ENCODE results near the gene FCN3. TPM values are rescaled to one million over a fixed set of nuclear protein-coding genes. Genes with fewer than 3 reads are reported as not detected.

Gene FCN3
- total RNA-seq, 1 experiment from 2014 or later, result not detected

DNA sequence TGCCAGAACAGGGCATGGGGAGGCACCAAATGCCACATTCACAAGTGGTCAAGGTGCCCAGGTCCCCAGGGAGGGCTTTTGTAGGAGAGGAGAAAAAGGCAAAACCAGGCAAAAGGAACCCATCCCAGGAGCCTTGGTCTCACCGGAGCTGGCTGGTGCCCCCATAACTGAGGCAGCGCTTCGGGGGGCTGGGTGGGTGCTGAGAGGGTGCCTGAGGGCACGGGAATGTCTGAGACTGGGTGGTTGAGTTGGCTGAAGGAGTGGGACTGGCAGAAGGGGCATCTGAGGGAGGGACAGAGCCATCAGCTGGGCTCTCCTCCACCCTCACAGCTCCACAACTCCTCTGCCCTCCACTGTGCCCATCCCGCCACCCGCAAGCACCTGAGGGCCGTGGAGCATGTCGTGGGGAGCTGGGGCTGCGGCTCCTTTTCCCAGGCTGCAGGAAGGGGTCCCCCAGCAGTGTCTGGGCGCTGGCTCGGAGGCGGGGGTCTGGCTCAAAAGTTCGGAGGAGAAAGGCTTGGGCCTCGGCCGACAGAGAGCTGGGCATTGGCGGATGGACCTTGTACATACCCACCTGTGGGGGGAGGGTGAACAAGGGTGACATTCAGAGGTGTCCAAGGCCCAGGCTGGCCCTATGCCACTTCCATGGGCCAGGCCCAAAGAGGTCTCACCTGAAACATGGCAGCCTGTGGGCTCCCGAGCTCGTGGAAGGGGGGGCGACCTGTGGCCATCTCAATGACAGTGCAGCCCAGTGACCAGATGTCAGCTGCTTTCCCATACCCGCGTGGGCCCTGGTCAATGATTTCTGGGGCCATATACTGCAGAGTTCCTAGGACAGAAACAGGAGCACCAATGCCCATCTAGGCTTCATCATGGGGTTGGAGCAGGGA is 16.3 kb downstream of the FCN3 start:
- no peak for DNase-seq (ENCODE audit: low read depth)

DNA sequence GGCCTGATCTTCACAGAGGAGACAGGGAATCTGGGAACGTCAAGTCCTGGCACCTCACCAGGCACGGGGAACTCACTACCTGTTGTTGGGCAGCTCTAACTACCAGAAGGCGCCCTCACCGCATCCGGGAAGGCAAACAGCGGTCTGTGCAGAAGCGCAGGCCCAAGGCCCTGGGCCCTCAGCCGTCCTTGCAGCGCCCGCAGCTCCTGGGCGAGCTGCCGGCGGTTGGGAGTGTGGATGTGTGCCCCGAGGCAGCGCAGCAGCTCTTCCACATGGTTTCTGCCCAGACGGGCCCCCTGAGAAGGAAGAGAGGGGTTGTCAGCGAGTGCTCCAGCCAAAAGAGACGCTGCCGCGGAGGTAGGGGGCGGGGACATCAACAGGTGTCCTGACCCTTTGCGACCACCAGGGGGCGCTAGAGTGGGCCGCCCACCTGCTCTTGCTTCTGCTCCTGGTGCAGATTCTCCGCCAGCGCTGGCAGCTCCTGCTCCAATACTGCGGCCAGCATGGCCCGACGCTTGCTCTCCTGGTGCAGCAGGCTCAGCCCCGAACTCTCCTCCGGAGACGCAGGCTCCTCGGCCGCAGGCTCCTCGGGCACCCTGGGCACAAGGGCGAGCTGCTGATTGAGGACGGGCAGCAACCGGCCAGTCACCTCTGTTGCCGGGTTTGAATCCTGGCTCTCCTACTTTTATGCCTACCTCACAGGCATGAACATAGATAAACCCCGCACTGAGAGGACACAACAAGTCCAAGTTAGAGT is 17.2 kb downstream of the FCN3 start:
- no peak for DNase-seq (ENCODE audit: low read depth)

DNA sequence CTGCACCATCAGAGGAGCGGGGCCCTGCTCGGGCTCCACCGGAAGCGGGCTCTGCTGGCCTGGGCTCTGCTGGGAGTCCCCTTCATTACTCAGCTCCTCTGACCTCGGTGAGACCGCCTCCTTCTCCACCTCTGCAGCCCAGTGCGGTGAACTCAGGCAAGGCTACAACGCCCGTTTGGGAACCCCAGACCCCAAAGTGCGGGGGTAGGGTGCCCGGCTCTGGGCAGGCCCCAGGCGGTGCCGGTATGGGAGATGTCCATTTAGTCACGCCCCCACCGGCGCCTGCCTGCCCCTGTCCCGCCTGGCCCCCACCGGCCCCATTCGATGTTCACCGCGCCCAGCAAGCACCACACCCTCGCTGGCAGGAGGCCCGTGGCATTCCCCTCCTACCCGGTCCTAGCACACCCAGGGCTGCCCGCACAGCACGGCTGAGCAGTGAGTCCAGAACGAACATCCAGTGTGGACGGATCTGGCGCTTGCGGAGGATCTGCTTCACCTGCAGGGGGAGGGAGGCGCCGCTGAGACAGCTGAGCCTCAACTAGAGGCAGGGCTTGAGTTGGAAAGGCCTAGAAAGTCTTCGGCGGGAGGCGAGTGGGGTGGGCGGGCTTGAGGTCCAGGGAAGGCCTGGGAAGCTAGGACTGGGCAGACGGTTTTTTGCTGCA is 17.9 kb downstream of the FCN3 start:
- no peak for DNase-seq (ENCODE audit: low read depth)

DNA sequence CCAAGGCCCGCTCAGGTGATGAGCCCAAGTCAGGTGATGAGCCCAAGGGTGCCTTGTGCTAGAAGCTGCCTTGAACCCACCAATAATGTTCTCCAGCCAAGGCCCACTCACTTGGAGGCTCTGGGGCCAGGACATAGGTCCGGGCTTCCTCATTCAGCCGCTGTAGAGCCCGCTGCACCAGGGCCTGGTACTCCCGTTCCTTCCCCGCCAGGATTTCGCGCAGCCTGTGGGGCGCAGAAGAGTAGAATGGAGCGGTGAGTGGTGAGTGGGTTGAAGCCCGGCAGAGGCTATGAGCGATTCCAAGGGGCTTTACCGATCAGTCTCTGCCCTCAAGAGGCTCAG is 18.4 kb downstream of the FCN3 start:
- no peak for DNase-seq (ENCODE audit: low read depth)

DNA sequence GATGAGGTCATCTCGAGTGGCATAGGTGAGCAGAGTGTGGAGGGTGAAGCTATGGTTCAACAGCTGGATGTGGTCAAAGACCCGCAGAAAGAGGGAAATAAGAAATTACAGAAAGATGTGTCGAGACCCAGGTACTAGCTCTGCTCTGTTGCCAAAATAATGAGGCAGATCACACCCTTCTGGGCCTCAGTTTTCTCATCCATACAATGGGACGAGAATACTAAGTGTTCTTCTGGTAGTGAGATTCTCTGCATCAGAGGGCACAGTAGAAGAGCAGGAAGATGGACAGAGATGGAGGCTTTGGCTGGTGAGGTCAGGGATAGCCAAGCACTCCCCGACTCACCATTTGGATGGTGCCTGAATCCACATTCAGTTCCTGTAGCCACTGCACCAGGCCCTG is 18.9 kb downstream of the FCN3 start:
- no peak for DNase-seq (ENCODE audit: low read depth)

DNA sequence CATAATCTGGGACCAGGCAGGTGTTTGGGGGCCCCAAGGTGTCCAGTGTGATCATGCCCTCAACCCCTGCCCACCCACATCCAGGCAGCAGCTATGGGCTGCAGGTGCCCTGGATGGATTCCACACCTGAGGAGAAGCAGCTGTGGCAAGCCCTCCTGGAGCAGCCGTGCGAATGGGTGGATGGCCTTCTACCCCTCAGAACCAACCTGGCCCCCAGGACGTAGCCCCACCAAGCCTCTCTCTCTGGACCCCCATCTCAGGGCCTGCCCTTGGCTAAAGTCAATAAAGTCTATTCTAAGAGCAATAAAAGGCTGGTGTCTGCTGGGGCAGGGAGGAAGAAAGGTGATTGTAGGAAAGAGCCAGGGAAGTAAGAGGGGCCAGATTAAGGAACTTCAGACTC is 21.0 kb downstream of the FCN3 start:
- DNase-seq (ENCODE audit: low read depth), result no peak

DNA sequence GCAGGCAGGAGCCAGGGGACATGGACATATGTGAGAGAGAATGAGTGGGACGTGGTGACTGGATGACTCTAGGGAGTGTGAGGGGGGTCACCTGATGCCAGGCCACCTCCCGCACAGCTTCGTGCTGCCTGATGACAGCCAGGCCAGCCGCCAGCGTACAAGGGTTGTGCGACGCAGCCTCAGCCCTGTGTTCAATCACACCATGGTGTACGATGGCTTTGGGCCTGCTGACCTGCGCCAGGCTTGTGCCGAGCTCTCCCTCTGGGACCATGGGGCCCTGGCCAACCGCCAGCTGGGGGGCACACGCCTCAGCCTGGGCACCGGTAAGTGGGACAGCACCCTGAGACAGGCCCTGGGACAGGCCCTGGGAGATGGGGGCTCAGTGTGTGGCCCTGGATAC is 21.5 kb downstream of the FCN3 start:
- DNase-seq (ENCODE audit: low read depth), result no peak

DNA sequence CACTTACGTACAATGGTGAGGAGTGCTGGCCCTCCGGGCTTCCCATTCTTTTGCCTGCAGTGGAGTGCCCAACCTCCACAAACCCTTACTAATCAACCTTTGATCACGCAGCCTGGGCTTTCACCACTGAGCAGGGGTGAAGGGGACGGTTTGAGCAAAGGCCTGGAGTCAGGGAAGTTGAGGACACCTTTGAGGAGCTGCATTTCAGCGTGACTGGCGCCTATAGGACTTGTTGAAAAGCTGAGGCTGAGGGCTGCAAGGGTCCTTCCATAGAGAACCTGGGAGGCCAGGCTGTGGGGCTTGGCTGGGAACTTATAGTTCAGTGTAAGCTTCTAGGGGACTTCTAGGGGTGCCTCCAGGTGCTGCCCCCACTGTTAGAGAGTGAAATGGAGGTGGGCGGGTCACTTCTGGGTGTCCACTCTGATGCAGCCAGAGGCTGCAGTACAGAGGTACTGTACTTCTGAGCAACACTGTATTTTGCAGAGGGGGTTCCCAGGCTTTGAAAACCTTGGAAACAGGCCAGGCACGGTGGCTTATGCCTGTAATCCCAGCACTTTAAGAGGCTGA is 23.0 kb downstream of the FCN3 start:
- no peak for DNase-seq (ENCODE audit: low read depth)

DNA sequence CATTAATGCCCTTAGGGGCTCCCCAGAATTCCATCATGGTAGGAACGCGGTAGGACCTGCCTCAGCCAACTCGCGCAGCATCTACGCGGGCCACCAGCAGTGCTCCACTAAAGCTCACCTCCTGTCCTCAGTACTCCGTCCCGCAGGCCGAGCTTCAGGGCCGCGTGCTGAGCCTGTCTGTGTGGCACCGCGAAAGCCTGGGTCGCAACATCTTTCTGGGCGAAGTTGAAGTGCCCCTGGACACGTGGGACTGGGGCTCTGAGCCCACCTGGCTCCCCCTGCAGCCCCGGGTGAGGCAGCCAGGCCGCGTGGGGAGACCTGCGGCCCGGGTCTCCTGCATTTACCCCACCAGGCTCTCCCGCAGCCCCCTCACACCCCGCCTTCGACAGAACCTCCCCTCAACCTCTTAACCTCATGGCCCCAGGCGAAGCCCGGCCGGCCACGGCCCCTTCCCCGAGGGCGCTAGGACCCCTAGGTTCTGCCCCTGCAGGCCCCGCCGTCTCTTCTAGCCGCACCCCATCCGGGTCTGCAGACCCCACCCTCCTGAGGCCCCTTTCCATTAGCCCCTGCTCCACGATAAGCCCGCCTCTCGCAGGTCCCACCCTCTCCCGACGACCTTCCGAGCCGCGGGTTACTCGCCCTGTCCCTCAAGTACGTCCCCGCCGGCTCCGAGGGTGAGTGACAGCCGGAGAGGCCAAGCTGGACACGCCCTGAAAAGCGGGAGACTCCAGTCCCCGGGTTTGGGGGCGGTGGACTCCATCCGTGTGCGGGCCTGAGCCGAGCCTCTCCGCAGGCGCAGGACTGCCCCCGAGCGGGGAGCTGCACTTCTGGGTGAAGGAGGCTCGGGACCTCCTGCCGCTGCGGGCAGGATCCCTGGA is 23.7 kb downstream of the FCN3 start:
- DNase-seq (ENCODE audit: low read depth), result no peak

DNA sequence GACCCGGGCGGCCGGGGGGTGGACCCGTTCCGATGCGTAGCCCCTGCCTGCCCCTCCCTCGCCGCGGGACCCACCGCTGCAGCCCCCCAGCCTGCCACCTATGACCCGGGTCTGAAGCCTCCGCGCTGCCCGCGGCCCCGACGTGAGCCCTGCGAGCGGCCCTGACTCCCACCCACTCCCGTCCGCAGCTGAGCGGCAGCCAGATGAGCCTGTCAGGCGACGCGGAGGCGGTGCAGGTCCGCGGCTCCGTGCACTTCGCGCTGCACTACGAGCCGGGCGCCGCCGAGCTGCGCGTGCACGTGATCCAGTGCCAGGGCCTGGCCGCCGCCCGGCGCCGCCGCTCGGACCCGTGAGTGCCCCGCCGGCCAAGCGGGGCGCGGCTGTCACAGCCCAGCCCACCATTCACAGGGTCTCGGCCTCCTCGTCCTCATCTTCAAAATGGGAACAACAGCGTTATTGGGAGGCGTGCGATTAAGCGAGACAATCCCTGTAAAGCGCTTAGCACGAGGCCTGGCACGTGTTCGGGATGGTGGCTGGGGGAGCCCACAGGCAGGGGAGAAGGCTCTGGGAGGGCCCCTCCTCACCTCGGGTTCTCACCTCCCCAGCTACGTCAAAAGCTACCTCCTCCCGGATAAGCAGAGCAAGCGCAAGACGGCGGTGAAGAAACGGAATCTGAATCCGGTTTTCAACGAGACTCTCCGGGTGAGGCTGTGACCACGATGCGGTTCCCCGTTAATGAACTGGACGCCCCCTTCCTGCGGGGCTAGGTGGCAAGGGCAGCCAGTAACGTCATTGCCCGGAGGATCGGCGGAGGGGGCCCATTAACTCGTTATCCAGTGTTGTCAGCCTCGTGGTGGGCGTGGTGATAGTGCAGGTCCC is 24.6 kb downstream of the FCN3 start:
- peak; percentile 42 for DNase-seq (ENCODE audit: low read depth)

DNA sequence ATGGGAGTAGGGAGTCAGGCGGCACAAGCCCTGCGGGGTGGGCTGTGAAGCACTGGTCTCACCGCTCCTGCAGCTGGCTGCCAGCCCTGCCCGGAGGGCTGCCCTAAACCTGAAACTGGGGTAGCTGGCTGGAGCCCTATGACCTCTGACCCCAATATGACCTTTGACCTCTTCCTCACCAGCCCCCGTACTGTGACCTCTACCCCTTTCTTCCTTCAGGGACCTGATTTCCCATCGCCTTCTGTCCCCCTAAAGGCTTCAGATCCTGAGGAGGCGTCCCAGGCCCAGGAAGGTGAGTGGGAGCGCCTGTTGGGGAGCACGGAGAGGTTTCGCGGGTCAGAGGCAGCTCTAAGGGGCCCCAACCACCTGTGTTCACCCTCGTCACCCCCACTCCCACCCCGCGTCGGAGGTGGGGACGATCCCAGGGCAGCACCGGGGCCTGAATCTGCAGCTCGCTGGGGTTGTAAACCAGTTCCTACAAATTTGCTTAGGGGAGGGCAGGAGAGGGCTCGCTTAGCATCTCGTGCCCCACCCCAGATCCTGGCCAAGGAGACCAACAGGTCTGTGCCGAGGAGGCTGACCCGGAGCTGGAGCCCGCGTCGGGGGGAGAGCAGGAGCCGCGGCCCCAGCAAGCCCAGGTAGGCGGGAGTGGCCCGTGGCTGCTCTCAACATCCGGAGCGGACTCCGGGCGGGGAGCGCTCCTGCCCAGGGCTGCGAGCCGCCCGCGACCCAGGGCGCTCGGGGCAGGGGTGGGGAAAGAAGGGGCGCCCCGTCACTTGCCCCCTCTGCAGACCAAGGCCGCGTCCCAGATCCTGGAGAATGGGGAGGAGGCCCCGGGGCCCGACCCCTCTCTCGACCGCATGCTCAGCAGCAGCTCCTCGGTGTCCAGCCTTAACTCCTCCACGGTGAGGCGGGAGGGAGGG is 25.5 kb downstream of the FCN3 start:
- no peak for DNase-seq (ENCODE audit: low read depth)

DNA sequence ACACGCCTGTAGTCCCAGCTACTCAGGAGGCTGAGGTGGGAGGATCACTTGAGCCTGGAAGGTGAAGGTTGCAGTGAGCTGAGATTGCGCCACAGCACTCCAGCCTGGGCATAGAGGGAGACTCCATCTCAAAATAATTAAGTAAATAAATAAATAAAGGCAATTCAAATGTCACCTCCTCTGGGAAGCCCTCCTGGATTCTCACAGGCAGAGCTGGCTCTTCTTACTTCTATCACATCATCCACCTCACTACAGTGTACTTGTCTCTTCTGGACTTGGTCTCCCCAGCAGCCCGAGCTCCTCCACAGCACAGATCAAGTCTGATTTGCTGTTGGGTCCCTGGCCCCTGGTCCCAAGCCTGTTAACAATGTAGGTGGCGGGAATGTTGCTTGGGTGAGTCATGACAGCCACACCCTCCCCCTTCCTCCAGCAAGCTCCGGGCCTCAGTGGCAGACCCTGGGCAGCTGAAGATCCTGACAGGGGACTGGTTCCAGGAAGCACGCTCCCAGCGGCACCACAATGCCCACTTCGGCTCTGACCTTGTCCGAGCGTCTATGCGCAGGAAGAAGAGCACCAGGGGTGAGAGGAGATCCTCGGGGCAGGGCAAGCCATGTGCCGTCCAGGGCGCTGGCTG is 27.5 kb downstream of the FCN3 start:
- no peak for DNase-seq (ENCODE audit: low read depth)

DNA sequence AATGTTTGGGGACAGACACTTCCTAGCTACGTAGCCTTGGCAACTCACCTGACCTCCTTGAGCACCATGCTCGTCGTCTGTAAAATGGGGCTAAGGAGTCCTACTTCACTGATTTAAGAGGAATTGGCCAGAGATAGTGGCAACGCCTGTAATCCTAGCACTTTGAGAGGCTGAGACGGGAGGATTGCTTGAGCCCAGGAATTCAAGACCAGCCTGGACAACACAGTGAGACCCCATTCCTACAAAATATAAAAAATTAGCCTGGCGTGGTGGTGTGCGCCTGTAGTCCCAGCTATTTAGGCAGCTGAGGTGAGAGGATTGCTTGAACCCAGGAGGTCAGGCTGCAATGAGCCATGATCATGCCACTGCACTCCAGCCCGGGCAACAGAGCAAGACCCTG is 28.3 kb downstream of the FCN3 start:
- DNase-seq (ENCODE audit: low read depth), result no peak

DNA sequence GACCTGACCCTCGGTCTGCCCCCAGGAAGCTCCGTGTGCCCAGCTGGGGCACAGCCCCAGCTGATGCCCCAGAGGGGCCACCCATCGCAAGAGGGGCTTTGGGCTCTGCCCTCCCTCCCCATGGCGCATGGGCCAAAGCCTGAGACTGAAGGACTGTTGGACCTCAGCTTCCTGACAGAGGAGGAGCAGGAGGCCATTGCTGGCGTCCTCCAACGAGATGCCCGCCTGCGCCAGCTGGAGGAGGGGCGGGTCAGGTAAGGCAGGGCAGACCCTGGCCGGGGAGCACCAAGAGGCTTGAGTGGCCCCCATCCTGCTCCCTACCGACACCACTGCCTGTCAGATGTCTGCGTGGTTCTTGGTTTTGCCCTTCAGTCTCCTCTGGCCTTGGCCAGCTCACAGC is 29.4 kb downstream of the FCN3 start:
- no peak for DNase-seq (ENCODE audit: low read depth)

DNA sequence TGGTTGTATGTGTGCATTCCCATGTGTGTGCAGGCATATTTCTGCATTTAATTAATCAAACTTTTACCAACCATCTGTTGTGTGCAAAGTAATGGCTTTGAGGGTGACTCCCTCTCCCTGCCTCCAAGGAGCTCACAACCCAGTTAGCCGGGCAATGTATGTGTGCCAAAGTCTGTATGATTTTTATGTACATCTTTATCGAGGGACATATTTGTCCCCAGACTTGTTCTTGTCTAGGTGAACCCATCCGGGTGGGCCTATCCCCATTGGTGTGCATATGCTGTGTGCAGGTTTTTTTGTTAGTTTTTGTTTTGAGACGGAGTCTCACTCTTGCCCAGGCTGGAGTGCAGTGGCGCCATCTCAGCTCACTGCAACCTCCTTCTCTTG is 31.0 kb downstream of the FCN3 start:
- DNase-seq (ENCODE audit: low read depth), result no peak

DNA sequence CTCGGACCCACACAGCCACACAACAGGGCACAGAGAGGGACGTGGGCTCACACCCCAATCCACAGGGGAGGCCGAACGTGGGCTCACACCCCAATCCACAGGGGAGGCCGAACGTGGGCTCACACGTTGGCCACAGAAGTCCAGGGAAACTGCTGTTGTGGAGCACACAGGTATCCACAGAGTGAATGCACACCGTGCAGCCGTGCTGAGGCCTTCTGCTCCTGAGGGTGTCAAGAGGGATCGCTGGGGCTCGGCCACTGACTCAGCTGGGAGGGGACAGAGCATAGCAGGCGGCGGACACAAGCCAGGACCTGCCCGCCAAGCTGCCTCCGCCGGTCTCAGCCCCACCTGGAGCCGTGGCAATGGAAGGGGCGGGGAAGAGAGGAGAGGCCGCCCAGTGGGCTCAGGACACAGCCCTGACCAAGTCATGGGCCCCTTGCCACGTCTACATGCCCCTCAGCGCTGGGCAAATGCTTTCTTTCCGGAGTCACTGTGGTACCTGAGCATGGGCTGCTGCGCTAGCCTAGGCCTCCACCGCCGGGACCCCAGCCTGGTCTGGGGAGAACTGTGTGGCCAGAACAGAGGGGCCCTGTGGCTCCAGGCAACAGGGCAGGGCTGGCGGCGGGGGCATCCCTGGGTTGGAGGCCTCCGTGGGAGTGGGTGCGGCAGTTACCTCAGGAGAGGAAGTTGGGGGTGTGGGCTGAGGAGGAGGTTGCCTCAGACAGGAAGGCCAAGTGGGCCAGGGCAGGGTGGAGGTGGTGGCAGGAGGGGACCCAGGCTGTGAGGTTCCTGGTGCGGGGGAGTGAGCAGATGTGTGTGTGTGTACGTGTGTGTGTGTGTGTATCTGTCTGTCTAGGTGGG is 31.6 kb downstream of the FCN3 start:
- no peak for DNase-seq (ENCODE audit: low read depth)

DNA sequence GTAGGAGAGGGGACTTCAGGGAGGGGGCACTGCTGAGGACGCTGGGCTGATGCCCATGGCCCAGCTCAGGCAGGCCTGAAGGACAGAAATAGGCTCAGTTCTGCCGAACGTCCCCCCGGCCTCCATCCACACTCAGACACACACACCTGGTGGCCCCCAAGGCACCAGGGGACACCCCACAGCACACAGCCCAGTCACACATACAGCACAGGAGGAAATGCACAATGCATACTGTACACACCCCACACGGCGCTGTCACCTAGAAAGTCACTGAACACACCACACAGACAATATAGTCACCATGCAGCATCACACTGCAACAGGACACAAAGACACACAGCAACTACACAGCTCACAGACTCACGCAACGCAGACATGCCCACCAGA is 32.2 kb downstream of the FCN3 start:
- DNase-seq (ENCODE audit: low read depth), result no peak

Measured in LHCN-M2 (cell line).